CD4-positive, alpha-beta T cell treated with Interleukin-17A for 4 hours (primary cell): ENCODE results near the gene CHSY3.

Experiments used
- DNase-seq: peaks from one replicate; pipeline ENCODE4 v3.0.0-alpha.2; 2020; ENCODE audit warnings: mixed read lengths

CHSY3 gene

DNA sequence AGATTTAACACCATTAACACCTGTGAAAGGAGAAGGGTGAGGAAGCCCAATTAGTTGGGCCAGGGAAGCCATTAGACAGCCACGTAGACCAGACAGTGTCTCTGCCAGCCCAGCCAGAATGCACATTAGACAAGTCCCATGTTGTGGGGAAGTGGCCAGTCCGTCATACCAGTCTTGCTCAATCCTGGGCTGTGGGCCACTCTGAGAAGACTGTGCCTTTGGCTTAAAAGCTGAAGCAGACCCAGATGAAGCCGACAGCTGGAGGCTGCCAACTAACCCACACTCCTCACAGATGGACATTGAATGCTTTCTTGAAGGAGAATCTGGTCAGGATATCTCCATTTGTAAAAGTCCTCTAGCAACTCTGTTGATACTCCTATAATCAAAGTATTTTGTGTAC is 128.5 kb downstream of the CHSY3 start:
- no peak for DNase-seq

DNA sequence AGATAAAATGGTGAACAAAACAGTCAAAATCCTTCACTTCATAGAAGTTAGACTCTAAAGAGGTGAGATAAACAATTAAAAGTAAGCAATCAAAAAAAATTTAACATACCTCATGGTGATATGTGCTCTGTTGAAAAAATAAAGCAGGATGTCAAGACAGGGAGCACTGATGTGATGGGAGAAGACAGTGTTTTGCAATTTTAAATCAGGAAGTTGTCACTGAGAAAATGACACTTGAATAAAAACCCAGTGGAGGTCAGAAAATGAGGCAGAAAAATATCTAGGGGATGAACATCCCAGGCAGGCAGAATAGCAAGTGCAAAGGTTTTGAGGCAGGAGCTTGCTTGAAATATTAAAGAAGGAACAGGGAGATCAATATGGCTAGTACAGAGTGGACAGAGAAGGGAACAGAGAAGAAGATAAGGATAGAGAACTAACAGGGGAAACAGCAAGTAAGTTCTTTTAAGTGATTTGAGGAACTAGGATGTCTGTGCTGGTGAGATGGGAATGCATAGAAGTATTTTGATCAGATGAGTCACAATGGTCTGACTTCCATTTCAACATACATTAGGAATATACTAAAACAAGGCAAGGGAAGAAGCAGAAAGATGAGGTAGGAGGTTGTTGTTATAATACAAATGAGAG is 130.4 kb downstream of the CHSY3 start:
- no peak for DNase-seq

DNA sequence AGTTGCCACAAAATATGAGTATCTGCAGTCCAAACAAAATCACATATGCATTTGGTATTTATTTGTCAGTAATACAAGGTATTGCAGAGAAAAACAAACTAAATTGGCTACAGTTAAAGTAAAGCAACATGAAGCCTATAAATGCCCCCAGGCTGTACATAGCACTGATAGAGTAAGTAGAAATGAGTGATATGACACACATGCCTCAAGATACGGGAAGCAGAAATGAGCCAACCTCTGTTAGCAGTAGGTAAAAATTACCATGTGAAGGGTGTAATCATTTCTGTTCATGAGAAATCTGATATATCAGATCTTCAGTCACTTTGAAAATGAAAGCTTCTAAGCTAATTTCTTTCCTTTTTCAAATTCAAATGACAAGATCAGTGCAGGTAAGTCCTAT is 131.1 kb downstream of the CHSY3 start:
- no peak for DNase-seq

DNA sequence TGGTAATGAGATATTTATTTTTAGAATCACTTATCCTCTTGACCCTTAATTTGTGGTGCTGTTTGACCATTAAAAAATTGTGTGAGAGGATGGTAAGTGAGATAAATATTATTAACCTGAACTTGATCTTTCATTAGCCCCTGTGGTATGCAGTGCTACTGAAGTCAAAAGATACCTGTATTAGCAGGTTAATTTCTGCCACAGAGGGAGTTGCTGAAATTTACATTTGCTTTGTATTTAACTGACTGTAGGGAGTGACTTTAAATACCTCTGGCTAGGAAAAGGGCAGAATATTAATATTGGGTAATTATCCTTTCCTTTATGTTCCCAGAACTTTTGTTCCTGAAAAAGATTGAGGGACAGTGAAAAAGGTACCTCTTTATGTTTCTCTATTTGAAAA is 133.6 kb downstream of the CHSY3 start:
- DNase-seq = no peak

DNA sequence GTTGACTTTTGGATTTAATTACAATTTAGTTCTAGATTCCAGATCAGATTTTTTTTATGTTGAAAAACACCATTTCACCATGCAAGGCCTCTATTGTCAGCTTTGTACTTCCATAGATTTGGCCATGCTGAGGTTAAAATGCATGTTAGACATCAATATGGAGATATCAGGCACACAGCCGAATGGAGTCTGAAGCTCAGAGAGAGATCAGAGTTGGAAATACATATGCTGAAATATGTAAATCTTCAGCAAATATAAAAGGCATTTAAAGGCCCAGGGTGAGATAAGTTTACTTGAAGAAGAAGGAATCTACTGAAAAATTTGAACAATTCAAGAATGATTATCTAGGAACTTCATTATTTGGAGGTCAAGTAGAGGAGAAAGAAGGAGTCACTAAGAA is 139.6 kb downstream of the CHSY3 start:
- DNase-seq = no peak

DNA sequence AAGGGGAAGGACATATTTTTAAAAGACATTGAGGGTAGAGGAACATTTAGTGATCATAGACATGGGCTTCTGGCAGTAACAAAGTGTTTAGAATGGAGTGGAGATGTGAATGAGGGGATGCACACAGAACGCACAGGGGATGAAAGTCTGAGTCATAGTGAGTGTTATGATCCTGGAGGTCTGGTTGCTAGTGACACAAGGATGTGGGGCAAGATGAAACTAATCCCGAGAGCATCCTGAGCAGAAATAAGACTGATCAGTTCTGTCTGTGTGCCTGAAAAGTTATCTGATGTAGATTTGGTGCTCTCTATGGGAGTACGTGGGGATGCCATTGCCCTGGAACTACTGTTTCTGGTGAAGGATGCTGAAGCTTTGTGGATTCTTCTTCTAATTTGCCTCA is 141.1 kb downstream of the CHSY3 start:
- no peak for DNase-seq

DNA sequence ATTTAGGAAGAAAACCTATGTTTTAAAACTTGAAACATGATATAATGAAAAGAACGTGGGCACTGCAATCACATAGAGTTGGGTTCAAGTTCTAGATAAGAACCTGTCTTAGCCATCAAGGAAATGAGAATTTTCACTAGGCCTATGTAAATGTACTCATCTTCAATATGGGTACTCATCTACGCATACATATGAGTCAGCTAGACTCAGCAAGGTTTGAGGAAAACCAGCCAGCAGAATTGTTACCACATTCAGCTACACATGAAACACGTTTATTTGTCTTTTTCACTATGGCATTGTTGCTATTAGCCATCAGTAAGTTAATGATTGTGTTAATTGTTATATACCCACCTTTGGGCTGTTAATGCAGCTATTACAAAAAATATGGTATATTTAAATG is 146.3 kb downstream of the CHSY3 start:
- no peak for DNase-seq

DNA sequence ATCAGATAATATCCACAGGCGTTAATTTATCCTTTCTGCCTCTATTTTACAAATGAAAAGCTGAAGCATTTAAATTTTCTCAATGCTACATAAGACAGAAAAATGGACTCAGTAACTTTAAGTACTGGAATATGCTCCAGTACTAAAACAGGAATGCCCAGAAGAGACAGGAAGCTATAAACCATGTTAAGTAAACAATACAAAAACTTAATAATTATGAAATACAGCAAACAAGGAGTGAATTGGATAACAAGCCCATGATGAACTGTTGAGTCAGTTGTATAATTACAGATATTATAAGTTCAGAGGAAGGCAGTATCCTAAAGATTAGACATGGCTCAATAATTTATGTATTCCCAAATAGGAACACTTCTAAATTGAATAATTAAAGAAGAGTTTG is 148.5 kb downstream of the CHSY3 start:
- no peak for DNase-seq

DNA sequence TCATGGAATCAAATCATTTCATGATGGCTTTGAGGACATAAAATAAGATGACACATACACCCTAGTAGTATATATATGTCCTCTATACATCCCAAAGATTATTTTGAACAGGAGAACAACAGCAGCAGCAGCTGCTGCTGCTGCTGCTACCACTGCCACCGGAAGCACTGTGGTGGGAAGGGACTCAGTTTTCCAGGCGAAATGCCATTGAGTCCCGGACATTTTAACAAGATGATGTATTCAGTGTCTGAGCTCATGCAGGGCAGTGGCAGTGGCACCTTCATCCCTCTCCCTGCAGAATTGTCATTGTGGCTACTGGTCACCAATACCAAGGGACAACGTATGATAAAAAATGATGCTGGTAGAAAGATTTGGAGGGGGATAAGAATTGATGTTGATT is 151.3 kb downstream of the CHSY3 start:
- no peak for DNase-seq

DNA sequence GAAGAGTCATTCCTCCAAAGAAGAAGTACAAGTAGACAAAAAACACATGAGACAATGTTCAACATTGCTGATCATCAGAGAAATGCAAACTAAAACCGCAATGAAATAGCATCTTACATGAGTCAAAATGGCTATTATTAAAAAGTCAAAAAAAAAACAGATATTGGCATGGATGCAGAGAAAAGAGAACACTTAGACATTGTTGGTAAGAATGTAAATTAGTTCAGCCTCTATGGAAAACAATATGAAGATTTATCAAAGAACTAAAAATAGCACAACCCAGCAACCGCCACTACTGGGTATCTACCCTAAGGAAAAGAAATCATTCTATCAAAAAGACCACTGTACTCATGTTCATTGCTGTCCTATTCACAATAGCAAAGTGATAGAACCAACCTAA is 157.5 kb downstream of the CHSY3 start:
- DNase-seq = no peak

DNA sequence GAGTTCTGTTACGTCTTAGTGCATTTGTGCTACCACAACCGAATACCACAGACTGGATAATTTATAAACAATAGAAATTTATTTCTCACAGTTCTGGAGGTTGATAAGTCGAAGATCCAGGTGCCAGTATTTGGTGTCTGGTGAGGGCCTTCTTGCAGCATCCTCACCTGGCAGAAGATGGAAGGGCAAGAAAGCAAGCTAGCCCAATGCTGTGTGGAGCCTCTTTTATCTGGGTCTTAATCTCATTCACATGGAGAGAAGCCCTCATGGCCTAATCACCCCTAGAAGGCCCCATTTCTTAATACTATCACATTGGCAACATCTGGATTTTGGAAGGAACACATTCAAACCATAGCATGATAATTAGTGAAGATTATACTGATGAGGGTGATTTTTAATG is 159.3 kb downstream of the CHSY3 start:
- DNase-seq = no peak

DNA sequence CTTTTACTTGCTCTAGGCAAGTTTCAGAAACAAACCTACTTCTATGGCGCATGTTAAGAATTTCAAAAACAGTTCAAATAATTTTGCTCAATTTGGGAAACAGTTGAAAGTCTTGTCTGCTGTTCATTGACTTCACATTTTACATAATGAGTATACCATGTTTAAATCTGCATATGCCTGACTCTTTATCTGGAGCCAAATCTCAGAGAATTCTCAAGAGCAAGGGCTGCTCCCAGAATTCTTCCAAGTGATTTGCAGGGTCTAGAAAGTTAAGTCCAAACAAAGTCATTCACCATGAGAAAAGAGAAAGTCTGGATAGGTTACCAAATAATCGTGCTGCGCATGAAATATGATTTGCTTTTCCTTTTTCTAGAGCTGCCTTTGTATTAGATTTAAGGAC is 160.2 kb downstream of the CHSY3 start:
- no peak for DNase-seq

DNA sequence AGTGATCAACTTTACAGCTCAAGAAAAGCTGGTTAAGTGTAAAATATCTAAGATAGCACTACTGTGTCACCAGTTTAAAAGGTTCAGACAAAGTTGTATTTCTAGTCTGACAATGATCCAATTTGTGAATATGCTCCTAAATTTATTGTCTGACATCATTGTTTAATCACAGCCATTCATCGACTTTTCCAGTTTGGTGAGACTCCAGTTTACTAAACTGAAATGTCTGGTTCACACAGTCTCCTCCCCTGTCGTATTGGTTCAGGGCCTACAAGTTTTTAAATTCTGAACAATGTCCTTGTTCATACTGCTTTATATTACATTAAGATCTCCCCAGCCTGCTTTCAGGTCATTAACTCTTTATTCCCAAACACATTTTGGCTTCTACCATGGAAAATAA is 161.4 kb downstream of the CHSY3 start:
- no peak for DNase-seq

DNA sequence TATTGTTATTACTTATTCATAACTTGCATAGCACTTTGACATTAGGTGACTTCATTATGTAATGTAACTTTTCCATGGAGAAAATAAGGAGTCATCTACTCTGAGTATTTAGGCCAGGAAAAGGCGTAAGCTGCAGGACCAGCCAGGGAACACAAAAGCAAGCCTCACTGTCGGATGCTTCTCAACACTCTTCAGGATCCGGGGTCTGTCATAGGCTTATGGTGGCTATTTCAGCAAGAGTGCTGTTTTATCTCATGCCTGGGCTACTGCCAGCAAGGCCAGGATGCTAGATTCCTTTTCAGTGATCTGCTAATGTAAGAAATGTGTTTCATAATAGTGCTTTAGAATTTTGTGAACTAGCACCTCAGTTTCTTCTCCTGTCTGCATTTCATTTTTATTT is 162.4 kb downstream of the CHSY3 start:
- no peak for DNase-seq

DNA sequence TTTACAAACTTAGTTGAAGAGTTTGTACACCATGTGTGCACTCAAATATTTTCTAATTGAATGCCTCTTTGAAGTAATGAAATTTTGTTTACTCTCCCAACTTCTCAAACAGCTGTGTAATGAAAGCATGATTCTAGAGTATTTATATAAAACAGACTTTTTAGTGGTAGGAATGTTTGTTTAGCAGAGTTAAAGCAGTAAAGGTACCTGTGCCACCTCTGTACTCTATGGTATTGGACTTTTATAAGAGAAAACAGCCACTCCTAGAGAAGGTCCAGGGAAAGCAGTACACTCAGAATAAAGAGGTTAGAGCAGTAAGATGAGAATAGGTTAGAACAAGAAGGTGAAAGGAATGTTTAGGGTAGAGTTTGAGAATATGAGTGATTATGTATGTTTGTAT is 163.1 kb downstream of the CHSY3 start:
- DNase-seq = no peak

DNA sequence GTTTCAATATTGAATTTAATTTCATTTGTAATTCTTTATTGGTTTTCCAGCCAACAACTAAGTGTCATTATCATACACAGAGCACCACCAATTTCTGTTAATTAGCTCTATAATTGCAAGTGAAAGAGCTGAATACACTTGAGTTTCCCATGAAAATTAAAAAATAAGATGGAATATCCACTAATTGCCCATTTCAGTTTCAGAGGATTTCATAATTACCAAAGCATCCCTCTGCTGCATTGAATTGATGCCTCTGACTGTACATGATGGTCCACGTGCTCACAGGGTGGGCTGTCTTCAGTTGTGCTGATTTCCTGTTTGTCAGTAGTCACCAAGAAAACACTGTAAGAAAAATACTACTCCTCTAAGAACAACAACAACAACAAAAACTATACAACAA is 163.8 kb downstream of the CHSY3 start:
- no peak for DNase-seq

DNA sequence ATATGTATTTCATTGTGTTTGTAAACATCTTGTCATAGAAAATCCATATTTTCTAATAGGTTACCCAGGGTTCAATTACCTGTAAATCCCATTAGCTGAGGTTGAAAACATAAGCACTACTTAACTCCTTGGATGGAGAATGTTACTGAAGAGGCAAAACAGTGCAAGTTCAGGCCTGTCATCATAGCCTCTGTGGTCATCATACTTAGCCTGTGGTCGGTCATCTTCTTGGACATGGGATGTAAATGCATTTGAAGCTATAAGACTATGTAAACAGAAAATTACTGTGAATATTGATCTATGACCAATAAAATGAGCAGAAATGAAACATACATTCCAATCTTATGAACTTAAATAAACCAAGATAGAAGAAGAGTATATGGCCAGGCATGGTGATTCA is 164.7 kb downstream of the CHSY3 start:
- DNase-seq = no peak

DNA sequence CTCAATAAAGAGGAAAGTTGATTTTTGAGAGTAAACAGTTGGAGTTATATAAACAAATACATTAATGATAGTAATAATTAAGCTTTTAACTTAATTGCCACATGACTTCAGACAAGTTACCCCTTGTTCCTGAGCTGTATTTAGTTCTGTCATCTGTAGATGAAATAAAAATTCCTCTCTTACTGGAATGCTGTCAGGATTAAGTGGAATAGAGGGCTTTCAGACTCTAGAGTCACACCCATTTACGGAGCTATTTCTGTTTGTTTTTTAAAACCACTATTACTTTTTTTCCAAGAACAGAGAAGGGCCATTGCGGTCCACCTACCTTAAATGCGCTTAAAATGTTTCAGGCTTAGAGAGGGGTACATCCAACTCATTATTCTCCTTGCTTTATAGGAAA is 170.6 kb downstream of the CHSY3 start:
- DNase-seq = no peak

DNA sequence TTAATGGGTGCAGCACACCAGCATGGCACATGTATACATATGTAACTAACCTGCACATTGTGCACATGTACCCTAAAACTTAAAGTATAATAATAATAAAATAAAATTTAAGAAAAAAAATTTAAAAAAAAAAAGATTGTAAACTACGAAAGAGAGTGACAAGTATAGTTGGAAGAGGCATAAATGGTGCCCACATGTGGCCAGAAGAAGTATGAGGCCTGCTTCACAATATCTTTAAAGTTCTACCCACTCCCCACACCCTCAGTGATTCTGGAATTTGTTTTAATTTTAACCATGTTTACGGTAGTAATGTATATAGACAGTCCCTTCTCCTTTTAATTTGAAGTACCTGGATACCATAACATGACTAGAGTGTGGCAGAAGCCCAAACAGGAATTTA is 172.7 kb downstream of the CHSY3 start:
- DNase-seq = no peak

DNA sequence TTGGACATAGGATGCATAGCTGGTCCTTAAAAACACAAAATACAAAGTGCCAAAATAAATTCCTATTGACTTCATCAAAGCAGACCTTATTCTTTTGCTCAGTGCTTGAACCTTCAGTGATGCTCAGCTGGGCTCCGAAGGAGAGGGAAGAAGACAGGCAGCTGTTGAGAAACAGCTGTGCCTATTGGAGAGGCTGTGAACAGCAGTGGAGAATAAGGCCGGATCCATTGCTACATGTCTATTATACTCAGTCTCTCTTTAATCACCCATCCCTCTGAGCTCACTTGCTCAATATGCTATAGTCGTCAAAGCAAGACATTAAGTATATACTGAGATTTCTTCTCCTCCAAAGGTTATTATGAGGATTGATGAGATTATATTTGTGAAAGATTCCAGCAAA is 174.4 kb downstream of the CHSY3 start:
- no peak for DNase-seq

DNA sequence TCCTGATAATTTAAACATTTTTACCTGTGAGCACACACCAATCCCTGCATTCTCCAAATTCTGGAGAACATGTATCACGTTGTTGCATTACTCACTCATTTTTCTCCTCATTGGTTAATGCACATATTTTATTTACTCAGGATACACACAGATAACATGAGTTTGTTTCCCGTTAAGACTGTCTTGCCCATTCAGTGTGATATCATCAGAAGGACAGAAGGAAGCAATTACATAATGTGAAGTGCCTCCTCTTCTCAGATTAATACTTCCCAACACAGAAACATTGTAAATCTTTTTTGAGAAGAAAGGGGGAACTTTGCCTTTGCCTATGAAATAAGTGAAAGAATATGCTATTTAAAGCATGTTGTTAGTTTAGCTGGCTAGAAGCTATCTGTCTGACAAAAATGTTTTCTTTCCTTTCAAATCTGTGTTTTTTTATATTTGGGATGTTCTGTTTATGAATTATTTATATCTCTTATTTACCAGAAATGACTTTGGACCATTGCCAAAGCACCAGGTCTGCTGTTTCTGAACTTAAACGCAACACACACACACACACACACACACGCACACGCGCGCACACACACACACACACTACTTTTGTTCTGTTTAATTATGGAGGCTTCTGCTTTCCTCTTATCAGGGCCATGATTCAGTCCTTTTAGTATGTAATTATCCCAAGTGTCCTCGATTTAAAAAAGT is 186.5 kb downstream of the CHSY3 start:
- DNase-seq = no peak

DNA sequence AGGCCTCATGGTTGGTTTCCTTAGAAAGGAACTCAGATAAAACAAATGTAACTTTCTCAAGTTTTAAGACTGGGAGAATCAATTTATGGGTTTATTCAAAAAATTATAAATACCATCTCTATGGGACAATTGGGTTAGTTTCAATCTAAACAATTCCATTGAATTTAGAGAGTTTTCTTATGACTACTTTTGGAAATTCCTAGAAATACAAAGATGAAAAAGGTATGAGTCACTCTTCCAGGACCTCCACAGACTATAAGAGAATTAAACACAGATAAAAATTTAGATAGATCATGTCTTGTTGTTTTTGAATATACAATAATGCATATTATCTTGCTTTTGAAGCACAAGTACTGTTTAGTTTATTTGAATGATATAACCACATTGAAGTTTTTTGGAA is 188.7 kb downstream of the CHSY3 start:
- DNase-seq = no peak

DNA sequence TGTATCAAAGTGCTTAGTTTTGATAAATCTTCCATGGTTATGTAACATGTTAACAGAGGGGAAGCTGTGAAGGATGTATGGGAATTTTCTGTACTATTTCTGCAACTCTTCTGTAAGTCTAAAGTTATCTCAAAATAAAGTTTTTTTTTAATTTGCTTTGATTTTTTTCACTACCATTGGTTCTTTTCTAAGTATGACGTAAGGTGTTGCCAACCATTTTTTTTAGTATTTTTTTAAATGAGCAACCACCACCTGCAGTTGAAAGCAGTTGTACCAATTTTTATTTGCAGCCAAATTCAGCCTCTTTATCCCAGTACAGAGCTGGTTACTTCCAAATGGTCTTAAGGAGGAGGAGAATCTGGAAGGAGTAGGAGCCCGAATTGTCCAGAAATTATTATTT is 192.2 kb downstream of the CHSY3 start:
- no peak for DNase-seq

DNA sequence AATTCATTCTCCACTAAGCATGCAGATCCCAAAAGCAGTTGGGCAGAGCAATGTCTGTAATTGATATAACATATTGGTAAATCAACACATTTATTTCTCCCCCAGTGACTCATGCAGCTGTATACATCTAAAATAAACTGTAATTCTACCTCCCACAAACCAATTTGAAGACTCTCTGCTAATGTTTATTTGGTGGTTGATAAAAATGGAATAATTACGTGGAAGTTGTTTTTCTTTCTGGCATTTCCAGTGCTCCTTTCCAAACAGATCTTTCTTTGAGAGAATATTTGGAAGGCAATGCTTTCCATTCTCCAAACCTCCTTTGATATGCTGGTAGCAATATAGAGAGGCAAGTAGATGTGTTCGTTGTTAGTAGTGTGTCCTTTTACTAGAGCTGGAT is 194.7 kb downstream of the CHSY3 start:
- DNase-seq = no peak

DNA sequence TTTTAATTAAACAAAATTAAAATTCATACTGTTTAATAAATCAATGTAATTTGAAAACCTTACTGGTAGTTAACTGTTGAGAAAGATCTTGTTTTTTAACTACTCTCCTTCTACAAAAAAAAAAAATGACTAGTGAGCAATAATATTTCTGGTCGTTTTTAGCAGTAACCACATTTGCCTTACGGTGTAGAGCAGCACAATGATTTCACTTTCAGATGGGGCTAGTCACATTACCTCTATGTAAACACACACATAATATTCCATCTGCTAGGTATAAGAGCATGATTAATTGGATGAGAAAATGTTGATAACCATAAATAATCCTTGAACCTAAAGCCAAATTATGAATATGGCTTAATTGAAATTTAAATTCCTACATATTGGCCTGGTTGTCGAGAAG is 198.1 kb downstream of the CHSY3 start:
- no peak for DNase-seq
